Endothelial cell (in vitro differentiated cells): ENCODE data around the gene PLA2G4E. TPM values are rescaled to one million over a fixed set of nuclear protein-coding genes. Genes with fewer than 3 reads are reported as not detected.
A peak's percentile ranks its signal among the peaks of the same experiment; 100 is the strongest.

Experiments
- DNase-seq: peaks from one replicate; pipeline ENCODE4 v3.0.0; 2021; ENCODE audit warnings: low spot score
- H3K27ac Mint-ChIP-seq: one replicate; pipeline ENCODE4 v1.8.0; 2021; ENCODE audit warnings: mixed read lengths, inconsistent platforms; ENCODE audit not compliant: unreplicated experiment
- H3K27me3 Mint-ChIP-seq: one replicate; pipeline ENCODE4 v1.8.0; 2021; ENCODE audit warnings: mild to moderate bottlenecking, moderate library complexity, mixed read lengths, inconsistent platforms; ENCODE audit not compliant: unreplicated experiment
- H3K36me3 Mint-ChIP-seq: one replicate; pipeline ENCODE4 v1.8.0; 2021; ENCODE audit warnings: mild to moderate bottlenecking, low read depth, mixed read lengths, inconsistent platforms; ENCODE audit not compliant: unreplicated experiment
- H3K4me1 Mint-ChIP-seq: one replicate; pipeline ENCODE4 v1.8.0; 2021; ENCODE audit warnings: mild to moderate bottlenecking, mixed read lengths, inconsistent platforms; ENCODE audit not compliant: unreplicated experiment
- H3K4me3 Mint-ChIP-seq: one replicate; pipeline ENCODE4 v1.8.0; 2021; ENCODE audit warnings: mild to moderate bottlenecking, mixed read lengths, inconsistent platforms; ENCODE audit not compliant: unreplicated experiment
- H3K9me3 Mint-ChIP-seq: one replicate; pipeline ENCODE4 v1.8.0; 2021; ENCODE audit warnings: mixed read lengths, inconsistent platforms; ENCODE audit not compliant: unreplicated experiment
- total RNA-seq: library from RNA; stranded (reverse); fragmentation: NEBNext Ultra II Directional; extraction: Animal tissue kit (Norgen Biotek cat#: 25700); gene quantifications from one replicate; pipeline ENCODE4 v1.2.1, GENCODE V29; 2021; ENCODE audit not compliant: unreplicated experiment
- TF ChIP-seq, protein P1 (sequence below): fragments of 200-600 bp; sonication (generic); IDR thresholded peaks from one replicate; pipeline ENCODE4 v1.5.0; 2021; ENCODE audit warnings: antibody characterized with exemption; ENCODE audit not compliant: unreplicated experiment

The PLA2G4E gene
- total RNA-seq, 1 donor from 2014 or later = not detected

DNA sequence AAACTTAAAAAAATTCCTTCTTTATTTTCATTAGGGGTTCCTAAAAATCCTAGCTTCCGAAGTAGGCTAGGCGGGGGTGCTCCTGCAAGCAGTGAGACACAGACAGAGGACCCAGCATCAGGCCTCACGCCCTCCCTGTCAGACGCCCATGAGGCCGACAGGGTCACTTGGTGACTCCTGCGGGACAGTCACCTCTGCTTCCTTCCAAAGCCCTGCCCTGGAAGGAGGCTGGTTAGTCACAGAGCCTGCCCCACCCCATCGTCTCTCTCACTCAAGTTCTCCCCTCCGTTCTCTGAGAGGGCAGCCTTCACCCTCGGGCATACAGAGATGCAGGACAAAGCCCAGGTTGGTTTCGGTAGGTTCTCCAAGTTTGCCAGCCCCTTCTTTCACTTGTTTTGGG, 87.1 kb downstream of the PLA2G4E start:
- H3K27ac Mint-ChIP-seq = peak overlapping the region; percentile 42
- H3K4me1 Mint-ChIP-seq = peaks cover 73% of the 10 kb centered on the region
- peaks cover 34% of the 10 kb centered on the region for H3K36me3 Mint-ChIP-seq
- H3K9me3 Mint-ChIP-seq = no peaks in the 10 kb centered on the region
- TF ChIP-seq, protein P1, sequence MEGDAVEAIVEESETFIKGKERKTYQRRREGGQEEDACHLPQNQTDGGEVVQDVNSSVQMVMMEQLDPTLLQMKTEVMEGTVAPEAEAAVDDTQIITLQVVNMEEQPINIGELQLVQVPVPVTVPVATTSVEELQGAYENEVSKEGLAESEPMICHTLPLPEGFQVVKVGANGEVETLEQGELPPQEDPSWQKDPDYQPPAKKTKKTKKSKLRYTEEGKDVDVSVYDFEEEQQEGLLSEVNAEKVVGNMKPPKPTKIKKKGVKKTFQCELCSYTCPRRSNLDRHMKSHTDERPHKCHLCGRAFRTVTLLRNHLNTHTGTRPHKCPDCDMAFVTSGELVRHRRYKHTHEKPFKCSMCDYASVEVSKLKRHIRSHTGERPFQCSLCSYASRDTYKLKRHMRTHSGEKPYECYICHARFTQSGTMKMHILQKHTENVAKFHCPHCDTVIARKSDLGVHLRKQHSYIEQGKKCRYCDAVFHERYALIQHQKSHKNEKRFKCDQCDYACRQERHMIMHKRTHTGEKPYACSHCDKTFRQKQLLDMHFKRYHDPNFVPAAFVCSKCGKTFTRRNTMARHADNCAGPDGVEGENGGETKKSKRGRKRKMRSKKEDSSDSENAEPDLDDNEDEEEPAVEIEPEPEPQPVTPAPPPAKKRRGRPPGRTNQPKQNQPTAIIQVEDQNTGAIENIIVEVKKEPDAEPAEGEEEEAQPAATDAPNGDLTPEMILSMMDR = no peak
- H3K4me3 Mint-ChIP-seq = no peak overlapping the region
- peaks cover 24% of the 10 kb centered on the region for H3K27me3 Mint-ChIP-seq
- DNase-seq = no peak

DNA sequence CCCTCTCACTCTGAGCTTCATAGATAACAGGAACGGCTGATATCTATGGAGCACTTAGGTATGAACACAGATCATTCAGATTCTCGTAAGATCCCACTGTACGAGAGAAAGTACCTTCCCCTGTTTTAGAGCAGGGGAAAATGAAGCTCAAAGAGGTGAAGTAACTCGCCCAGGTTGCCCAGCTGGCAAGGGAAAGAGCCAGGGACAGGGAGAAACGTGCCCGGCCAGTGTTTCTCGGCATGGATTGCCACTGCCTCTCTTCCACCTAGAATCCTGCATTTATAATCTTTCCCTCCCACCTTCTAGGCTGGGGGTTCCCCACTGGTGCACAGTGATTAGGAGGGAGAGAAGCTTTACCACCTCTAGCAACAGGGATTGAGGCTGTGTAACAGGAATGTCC, 87.5 kb downstream of the PLA2G4E start:
- H3K36me3 Mint-ChIP-seq = peaks cover 34% of the 10 kb centered on the region
- DNase-seq = no peak
- H3K4me3 Mint-ChIP-seq = peak overlapping the region; percentile 67
- peaks cover 24% of the 10 kb centered on the region for H3K27me3 Mint-ChIP-seq
- TF ChIP-seq, protein P1 = no peak
- H3K4me1 Mint-ChIP-seq = peaks cover 69% of the 10 kb centered on the region
- no peaks in the 10 kb centered on the region for H3K9me3 Mint-ChIP-seq
- peak overlapping the region; percentile 82 for H3K27ac Mint-ChIP-seq

DNA sequence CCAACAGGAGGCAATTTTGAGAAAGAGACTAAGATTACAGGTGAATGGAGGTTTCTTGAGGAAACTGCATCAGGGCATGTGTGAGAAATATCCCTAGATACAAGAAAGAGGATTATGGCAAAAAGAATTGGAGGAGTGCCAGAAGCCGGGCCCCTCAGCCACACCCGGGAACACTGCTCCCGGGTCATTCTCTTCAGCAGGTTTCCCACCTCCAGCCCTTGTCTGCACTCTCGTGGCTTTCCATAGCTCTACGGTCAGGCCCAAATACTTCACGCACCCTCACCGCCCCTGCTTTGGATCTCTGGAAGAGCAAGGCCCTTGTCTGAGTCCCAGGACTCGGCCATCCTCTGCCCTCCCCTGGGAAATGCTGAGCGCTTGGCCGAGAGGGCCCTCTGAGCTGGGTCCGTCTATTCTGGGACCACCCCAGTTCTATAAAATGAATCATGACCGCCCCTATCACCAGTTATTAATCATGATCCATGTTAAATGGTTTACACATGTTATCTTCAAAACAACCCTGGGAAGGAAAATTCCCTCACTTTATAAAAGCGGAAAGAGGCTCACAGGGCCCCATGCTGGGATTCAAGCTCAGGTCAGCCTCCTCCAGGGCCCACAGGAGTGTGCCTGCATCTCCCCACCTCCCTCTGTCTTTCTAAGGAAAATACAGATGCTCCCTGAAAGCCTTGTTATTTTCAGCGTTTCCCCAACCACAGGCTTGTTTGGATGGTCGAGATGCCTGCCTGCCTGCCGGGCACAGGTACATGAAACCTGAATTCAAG, 88.1 kb downstream of the PLA2G4E start:
- Mint-ChIP-seq H3K27me3 (peaks cover 24% of the 10 kb centered on the region), H3K9me3 (no peaks in the 10 kb centered on the region), H3K4me1 (peaks cover 69% of the 10 kb centered on the region), H3K4me3 (peak overlapping the region; percentile 67), H3K27ac (peak overlapping the region; percentile 82), H3K36me3 (peaks cover 34% of the 10 kb centered on the region)
- no peak for DNase-seq
- TF ChIP-seq, protein P1 = no peak

DNA sequence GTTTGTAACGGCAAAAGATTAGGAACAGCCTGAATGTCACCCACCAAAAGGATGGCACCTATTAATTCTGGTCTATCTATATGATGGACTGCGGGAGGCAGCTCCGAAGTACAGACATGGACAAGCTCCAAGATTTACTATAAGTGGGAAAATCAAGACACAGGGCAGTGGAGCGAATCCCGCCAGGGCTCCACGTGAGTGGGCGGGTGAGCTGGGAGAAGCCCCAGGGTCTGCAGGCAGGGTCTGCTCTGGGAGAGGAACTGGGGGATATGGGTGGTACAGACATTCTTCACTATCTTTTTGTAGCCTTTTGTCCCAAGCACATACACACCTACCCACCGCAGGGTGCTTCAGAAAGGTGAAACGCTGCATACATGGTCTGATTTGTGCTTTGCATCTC, 88.7 kb downstream of the PLA2G4E start:
- peaks cover 69% of the 10 kb centered on the region for H3K4me1 Mint-ChIP-seq
- no peak overlapping the region for H3K4me3 Mint-ChIP-seq

More for the DNA sequence above, 88.7 kb downstream of the PLA2G4E start:
- Mint-ChIP-seq H3K27ac (no peak overlapping the region), H3K36me3 (peaks cover 32% of the 10 kb centered on the region), H3K27me3 (peaks cover 24% of the 10 kb centered on the region), H3K9me3 (no peaks in the 10 kb centered on the region)
- DNase-seq = no peak
- TF ChIP-seq, protein P1 = no peak

Other genes starting within 250 kb of the PLA2G4E start
- 36.2 TPM for gene MAPKBP1, start 246.6 kb downstream of the PLA2G4E start, total RNA-seq
- gene JMJD7, start 192.9 kb downstream of the PLA2G4E start, total RNA-seq = 13.8 TPM
- 2.9 TPM for gene PLA2G4B, start 182.2 kb downstream of the PLA2G4E start, total RNA-seq
- 9.4 TPM for gene SPTBN5, start 127.0 kb downstream of the PLA2G4E start, total RNA-seq
- 64.9 TPM for gene EHD4, start 48.5 kb downstream of the PLA2G4E start, total RNA-seq
- not detected for gene PLA2G4D, start 73.5 kb upstream of the PLA2G4E start, total RNA-seq
- not detected for gene PLA2G4F, start 135.6 kb upstream of the PLA2G4E start, total RNA-seq
- 66.2 TPM for gene VPS39, start 187.3 kb upstream of the PLA2G4E start, total RNA-seq